KBM-7 (cell line): ENCODE data around the gene ZRANB1.

Experiments
- DNase-seq: peaks from one replicate; pipeline ENCODE4 v3.0.0-alpha.2; 2015
- in situ Hi-C: fragments of 300-500 bp; cut with MboI; formaldehyde crosslinking; loops from 2 replicates; pipeline ENCODE4 v1.14.3; 2020; ENCODE audit warnings: low sequenced_read_pairs, low pct_unique_long_range_greater_than_20kb, mixed read lengths

The ZRANB1 gene

GRCh38 chr10:125001313-125002046 lies 59.6 kb downstream of the ZRANB1 start:
- no peak for DNase-seq
- in situ Hi-C loops: no loop called here

DNA sequence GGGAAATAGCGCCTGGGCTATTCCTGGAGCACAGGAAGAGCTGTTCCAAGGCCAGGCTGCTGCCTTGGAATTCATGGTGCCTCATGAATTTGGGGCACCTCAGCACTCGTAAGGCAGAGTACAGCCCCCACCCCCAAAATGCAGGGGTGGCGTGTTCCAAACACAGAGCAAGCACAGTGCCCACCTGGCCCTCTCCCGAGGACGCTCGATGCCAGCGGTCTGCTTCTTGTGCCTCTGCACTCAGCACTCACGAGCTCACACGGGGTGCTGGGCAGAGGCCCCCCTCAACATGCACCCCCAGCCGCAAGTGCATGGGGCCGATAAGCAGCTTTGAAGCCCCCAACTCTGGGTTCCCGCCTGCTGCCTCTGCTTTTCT lies 60.1 kb downstream of the ZRANB1 start:
- in situ Hi-C loops: no loop called here
- DNase-seq: no peak

DNA sequence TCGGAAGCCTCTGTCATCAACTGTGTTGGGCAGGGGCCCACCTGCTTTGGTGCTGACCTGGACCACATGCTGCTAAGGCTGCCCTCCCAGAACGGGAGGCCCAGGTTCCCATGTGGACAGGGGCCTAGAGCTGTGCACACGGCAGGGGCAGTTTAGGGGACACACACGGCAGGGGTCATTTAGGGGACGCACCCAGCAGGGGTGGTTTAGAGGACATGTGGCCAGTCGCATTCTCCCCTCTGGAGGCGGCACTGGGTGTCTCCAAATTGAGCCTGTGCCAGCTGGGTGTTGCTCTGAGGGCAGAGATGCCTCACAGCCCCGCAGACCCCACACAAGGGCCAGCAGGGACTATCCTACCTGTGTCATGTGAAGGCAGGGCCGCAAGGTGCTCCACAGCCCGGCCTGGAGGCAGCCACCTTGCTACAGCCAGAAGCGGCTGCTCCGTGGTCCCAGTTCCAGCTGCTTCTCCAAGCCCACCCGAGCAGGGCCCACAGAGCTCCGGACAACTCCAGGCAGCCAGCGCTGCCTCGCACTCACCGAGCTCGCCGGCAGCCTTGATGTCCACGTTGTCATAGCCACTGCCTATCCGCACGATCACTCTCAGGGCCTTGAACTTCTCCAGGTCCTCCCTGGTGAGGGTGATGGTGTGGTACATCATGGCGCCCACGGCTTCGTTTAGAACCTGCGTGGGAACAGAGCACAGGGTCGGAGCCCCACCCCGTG lies 60.7 kb downstream of the ZRANB1 start:
- in situ Hi-C loops: no loop called here
- no peak for DNase-seq

- no peak for DNase-seq
- in situ Hi-C loops: no loop called here
These were observed 61.4 kb downstream of the ZRANB1 start for GRCh38 chr10:125003146-125003900.

- in situ Hi-C loops: no loop called here
- no peak for DNase-seq
These were observed 62.1 kb downstream of the ZRANB1 start for GRCh38 chr10:125003901-125004467.

- in situ Hi-C loops: no loop called here
- no peak for DNase-seq
These were observed 62.8 kb downstream of the ZRANB1 start for GRCh38 chr10:125004571-125005311.

- in situ Hi-C loops: no loop called here
- no peak for DNase-seq
These were observed 63.6 kb downstream of the ZRANB1 start for GRCh38 chr10:125005312-125006187.

DNA sequence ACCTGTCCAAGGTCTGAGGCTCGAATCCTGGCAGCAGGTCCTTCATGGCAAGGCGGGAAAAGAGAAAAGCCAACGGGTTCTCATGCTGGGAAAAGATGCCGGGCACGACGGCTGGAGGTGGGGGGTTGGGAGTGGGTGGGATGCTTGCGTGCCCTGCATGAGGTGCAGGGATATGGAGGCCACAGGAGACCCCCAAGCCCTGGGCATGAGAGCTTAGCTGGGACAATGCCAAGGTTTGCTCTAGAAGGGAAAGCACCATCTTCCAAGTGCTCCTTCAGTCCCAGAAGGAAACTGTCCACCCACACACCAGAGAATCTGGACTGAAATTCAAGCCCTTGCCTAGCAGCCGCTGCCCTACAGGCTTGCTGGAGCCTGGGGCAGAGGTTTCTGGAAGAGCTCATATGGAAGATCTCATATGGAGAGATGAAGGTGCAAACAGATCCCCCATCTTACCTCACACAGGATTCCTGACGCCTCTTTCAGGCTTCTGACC lies 64.3 kb downstream of the ZRANB1 start:
- DNase-seq: no peak
- in situ Hi-C loops: no loop called here

DNA sequence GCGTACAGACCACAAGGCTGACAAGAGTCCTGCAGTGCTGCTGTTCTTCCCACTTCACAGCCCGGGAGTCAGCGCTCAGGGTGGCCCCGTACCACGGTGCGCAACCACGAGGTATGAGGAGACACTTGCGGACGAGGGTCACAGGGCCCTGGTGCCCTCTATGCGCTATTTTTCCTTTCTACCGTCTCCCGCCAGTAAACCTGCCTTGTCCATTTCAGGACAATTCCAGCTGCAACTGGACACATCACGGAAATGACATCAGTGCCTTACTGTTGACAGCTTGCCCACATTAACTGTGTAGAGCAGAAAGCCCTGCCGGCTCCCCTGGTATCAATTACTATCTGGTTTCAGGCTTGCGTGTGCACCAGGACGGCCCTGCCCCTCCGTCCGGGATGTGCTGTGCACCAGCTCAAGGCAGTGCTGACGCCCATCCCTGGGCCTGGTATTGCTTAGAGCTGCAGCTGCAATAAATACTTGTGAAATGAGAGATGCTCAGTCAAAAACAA lies 65.1 kb downstream of the ZRANB1 start:
- in situ Hi-C loops: no loop called here
- no peak for DNase-seq

DNA sequence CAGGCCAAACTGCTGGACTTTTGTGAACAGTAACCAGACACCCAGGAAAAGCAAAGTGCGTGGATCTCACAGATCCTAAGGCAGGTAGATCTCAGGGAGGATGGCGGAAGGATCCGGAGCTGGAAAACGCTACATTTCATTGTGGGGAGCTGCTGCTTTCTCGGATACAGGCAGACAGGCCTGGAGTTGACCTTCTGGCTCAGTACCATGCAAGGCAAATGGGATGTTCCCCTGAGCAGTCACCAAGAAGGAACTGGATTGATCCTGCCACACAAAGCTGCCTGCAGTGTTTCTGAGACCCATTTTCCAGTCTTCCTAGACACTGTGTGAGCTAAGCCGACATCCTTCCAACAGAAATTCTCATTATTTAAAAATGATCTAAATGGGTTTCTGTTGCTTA lies 65.5 kb downstream of the ZRANB1 start:
- no peak for DNase-seq
- in situ Hi-C loops: no loop called here

DNA sequence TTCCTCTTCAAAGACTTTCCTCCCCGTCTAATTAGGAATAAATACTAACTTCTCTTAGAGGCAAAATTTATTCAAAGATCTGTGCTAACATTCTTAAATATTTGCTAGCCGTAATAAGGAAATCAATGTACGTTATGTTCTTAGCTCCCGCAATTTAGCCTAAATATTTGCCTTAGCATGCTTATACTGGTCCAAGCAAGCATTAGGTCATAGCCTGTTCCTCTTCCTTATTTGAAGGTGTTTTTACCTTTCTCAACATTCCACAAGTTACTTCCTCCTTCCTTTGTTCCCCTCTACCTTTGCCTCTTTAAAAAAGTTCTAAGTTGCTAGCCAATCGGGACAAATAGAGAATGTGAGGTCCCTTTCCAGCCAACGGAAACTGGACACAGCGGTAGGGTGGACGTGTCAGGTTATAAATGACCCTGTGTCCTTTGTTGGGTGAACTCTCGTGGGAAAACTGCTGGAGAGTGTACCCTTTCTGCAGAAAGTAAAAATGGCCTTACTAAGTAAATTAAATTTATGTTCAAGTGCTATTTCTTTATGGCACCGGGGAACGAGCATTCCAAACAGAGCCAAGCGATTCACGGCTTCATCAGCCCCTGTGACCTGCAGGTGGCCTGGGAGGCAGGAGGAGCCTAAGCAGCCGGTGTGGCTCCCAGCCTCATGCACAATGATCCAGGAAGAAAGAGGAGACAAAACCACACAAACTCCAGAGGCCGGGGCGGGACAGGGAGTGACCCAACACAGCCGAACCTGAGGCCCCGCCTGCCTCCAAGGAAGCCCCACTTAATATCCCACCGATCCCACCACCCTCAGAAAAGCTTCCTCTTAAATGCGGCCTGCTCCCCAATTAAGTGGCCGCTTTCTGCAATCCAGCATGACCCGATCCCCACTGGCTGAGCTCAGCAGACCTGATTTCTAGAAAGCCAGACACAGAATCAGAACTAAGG lies 67.0 kb downstream of the ZRANB1 start:
- in situ Hi-C loops: no loop called here
- DNase-seq: no peak

- no peak for DNase-seq
- in situ Hi-C loops: no loop called here
These were observed 67.8 kb downstream of the ZRANB1 start for GRCh38 chr10:125009661-125010161.

- in situ Hi-C loops: no loop called here
- no peak for DNase-seq
These were observed 68.4 kb downstream of the ZRANB1 start for GRCh38 chr10:125010362-125010761.

- DNase-seq: no peak
- in situ Hi-C loops: no loop called here
These were observed 69.4 kb downstream of the ZRANB1 start for GRCh38 chr10:125011171-125011925.

DNA sequence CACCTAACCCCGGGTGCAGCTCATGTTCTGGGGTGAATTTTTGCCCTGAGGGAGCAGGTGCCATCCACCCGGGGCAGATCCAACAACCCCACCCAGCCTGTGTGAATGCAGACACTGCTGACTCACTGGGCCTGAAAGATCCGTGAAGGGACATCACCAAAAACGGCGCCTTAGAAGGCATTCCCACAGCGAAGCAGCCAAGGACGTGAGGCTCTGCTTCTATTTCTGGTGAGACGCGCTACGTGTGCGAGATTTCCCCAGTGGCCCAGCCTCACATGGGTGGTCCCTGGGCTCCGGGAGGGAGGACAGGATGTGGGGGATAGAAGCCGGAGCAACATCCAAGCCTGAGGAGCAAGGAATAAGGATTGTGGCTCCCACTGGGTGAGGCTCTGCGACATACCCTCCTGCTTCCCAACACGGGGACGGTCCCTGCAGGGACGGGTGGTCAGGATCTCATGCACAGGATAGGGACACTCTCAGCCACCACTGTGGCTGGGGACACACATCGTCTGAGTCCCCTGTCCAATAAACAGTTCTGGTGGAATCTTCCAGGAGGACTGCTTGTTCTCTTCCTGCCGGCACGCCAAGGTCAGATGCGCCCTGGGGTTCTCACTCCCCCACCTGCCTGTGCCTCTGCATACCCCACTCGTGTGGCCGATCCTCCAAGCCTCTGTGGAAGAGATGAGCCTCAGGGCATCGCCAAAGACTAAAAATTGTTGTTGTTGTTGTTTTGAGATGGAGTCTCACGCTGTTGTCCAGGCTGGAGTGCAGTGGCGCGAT lies 70.2 kb downstream of the ZRANB1 start:
- no peak for DNase-seq
- in situ Hi-C loops: no loop called here
